A673 (cell line): ENCODE results near the gene C15orf61.

Experiments
- EZH2 ChIP-seq: fragments of 200-600 bp; sonication (generic); IDR thresholded peaks from 2 replicates; pipeline ENCODE4 v1.6.1; 2017; ENCODE audit warnings: borderline replicate concordance, low read depth, mild to moderate bottlenecking, mixed read lengths, antibody characterized with exemption, low read length; ENCODE audit not compliant: poor library complexity, severe bottlenecking
- TF ChIP-seq, protein P1 (sequence below): fragments of 300-800, 200-600 bp; sonication (generic); conservative IDR thresholded peaks from 2 replicates; pipeline ENCODE4 v1.5.1; 2017; ENCODE audit warnings: low read depth, mild to moderate bottlenecking, antibody characterized with exemption, low read length, moderate library complexity, mixed read lengths

DNA sequence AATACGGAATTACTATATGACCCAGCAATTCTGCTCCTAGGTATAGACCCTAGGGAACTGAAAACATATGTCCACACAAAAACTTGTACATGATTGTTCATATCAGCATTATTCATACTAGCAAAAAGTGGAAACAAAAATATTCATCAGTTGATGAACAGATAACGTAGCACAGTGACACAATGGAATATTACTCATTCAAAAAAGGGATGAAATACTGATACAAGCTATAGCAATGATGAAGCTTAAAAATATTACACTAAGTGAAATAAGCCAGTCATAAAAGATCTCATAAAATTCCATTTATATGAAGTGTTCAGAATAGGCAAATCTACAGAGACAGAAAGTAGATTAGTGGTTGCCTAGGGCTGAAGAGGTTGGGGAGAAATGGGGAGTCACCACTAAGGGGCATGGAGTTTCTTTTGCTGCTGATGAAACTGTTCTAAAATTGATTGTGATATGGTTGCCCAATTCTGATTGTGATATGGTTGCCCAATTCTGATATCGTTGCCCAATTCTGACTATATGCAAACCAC is 10.5 kb downstream of the C15orf61 start:
- no peak for TF ChIP-seq EZH2
- TF ChIP-seq, protein P1, sequence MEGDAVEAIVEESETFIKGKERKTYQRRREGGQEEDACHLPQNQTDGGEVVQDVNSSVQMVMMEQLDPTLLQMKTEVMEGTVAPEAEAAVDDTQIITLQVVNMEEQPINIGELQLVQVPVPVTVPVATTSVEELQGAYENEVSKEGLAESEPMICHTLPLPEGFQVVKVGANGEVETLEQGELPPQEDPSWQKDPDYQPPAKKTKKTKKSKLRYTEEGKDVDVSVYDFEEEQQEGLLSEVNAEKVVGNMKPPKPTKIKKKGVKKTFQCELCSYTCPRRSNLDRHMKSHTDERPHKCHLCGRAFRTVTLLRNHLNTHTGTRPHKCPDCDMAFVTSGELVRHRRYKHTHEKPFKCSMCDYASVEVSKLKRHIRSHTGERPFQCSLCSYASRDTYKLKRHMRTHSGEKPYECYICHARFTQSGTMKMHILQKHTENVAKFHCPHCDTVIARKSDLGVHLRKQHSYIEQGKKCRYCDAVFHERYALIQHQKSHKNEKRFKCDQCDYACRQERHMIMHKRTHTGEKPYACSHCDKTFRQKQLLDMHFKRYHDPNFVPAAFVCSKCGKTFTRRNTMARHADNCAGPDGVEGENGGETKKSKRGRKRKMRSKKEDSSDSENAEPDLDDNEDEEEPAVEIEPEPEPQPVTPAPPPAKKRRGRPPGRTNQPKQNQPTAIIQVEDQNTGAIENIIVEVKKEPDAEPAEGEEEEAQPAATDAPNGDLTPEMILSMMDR: no peak
